H9 (cell line): ENCODE data around the gene R3HDM2. TPM values are rescaled to one million over a fixed set of nuclear protein-coding genes. Genes with fewer than 3 reads are reported as not detected.
A peak's percentile ranks its signal among the peaks of the same experiment; 100 is the strongest.

ENCODE experiments used
- DNase-seq: peaks from one replicate; pipeline ENCODE4 v3.0.0-alpha.2; 2017
- H2AFZ ChIP-seq: one replicate; pipeline ENCODE4 v1.6.1; 2013; ENCODE audit warnings: mild to moderate bottlenecking, low read length, control low read depth, moderate library complexity
- H2AK5ac ChIP-seq: 2 replicates; pipeline ENCODE4 v1.6.1; 2013; ENCODE audit warnings: low read length, control low read depth, mixed read lengths; ENCODE audit not compliant: insufficient read length
- H2BK120ac ChIP-seq: one replicate; pipeline ENCODE4 v1.6.1; 2013; ENCODE audit warnings: low read depth, mild to moderate bottlenecking, low read length, control low read depth, inconsistent platforms; ENCODE audit not compliant: poor library complexity, severe bottlenecking
- H2BK12ac ChIP-seq: 2 replicates; pipeline ENCODE4 v1.6.1; 2013; ENCODE audit warnings: low read length, control low read depth, mixed read lengths, low read depth; ENCODE audit not compliant: insufficient read length
- H2BK15ac ChIP-seq: 2 replicates; pipeline ENCODE4 v1.6.1; 2013; ENCODE audit warnings: low read depth, low read length, control low read depth
- H2BK20ac ChIP-seq: one replicate; pipeline ENCODE4 v1.6.1; 2013; ENCODE audit warnings: low read depth, mild to moderate bottlenecking, low read length, control low read depth, inconsistent platforms; ENCODE audit not compliant: poor library complexity, severe bottlenecking
- H2BK5ac ChIP-seq: 2 replicates; pipeline ENCODE4 v1.6.1; 2013; ENCODE audit warnings: low read length, control low read depth, mixed read lengths; ENCODE audit not compliant: insufficient read length
- H3K14ac ChIP-seq: 2 replicates; pipeline ENCODE4 v1.6.1; 2013; ENCODE audit warnings: low read length, control low read depth; ENCODE audit not compliant: insufficient read depth
- H3K18ac ChIP-seq: 2 replicates; pipeline ENCODE4 v1.6.1; 2013; ENCODE audit warnings: low read depth, mild to moderate bottlenecking, mixed read lengths, low read length, control low read depth; ENCODE audit not compliant: insufficient read length
- H3K23ac ChIP-seq: 2 replicates; pipeline ENCODE4 v1.6.1; 2013; ENCODE audit warnings: low read length, control low read depth, mixed read lengths, low read depth; ENCODE audit not compliant: insufficient read length
- H3K23me2 ChIP-seq: 2 replicates; pipeline ENCODE4 v1.6.1; 2013; ENCODE audit warnings: low read depth, mild to moderate bottlenecking, mixed read lengths, low read length, control low read depth; ENCODE audit not compliant: insufficient read length, poor library complexity, severe bottlenecking
- H3K27ac ChIP-seq: 2 replicates; pipeline ENCODE4 v1.5.1; 2013; ENCODE audit warnings: low read length, control low read depth, mixed read lengths, low read depth; ENCODE audit not compliant: insufficient read length
- H3K27me3 ChIP-seq: 2 replicates; pipeline ENCODE4 v1.6.1; 2013; ENCODE audit warnings: low read length, control low read depth, inconsistent platforms; ENCODE audit not compliant: insufficient read depth
- H3K4ac ChIP-seq: 2 replicates; pipeline ENCODE4 v1.6.1; 2013; ENCODE audit warnings: low read depth, mild to moderate bottlenecking, control low read depth, inconsistent platforms, low read length, moderate library complexity
- H3K4me1 ChIP-seq: 2 replicates; pipeline ENCODE4 v1.6.1; 2013; ENCODE audit warnings: low read length, control low read depth, inconsistent platforms; ENCODE audit not compliant: insufficient read depth
- H3K4me2 ChIP-seq: 2 replicates; pipeline ENCODE4 v1.6.1; 2013; ENCODE audit warnings: low read length, control low read depth, mixed read lengths; ENCODE audit not compliant: insufficient read length, insufficient read depth
- H3K56ac ChIP-seq: 2 replicates; pipeline ENCODE4 v1.6.1; 2013; ENCODE audit warnings: low read depth, mild to moderate bottlenecking, mixed read lengths, low read length, control low read depth; ENCODE audit not compliant: insufficient read length
- H3K79me1 ChIP-seq: 2 replicates; pipeline ENCODE4 v1.6.1; 2013; ENCODE audit warnings: low read depth, mild to moderate bottlenecking, moderate library complexity, low read length, control low read depth, inconsistent platforms; ENCODE audit not compliant: insufficient read depth, poor library complexity, severe bottlenecking
- H3K79me2 ChIP-seq: 2 replicates; pipeline ENCODE4 v1.6.1; 2013; ENCODE audit warnings: low read length, control low read depth, inconsistent platforms; ENCODE audit not compliant: insufficient read depth
- H3K9ac ChIP-seq: 2 replicates; pipeline ENCODE4 v1.6.1; 2013; ENCODE audit warnings: low read length, control low read depth, mixed read lengths; ENCODE audit not compliant: insufficient read length; ENCODE audit errors: extremely low read depth
- H3K9me3 ChIP-seq: one replicate; pipeline ENCODE4 v1.6.1; 2013; ENCODE audit warnings: low read depth, low read length, inconsistent platforms; ENCODE audit not compliant: control insufficient read depth
- H3T11ph ChIP-seq: one replicate; pipeline ENCODE4 v1.6.1; 2013; ENCODE audit warnings: mild to moderate bottlenecking, low read length, control low read depth, inconsistent platforms
- H4K20me1 ChIP-seq: one replicate; pipeline ENCODE4 v1.6.1; 2013; ENCODE audit not compliant: control insufficient read depth, insufficient read length, insufficient read depth
- H4K5ac ChIP-seq: 2 replicates; pipeline ENCODE4 v1.6.1; 2013; ENCODE audit warnings: low read depth, mild to moderate bottlenecking, mixed read lengths, low read length, control low read depth; ENCODE audit not compliant: insufficient read length
- H4K8ac ChIP-seq: replicated peaks from 2 replicates; pipeline ENCODE4 v1.6.1; 2013; ENCODE audit warnings: low read length, control low read depth, mixed read lengths, low read depth; ENCODE audit not compliant: insufficient read length
- H4K91ac ChIP-seq: 2 replicates; pipeline ENCODE4 v1.6.1; 2013; ENCODE audit warnings: low read depth, mild to moderate bottlenecking, moderate library complexity, mixed read lengths, low read length, control low read depth; ENCODE audit not compliant: insufficient read length
- H3K27ac Mint-ChIP-seq, 3 experiments: 2 replicates in 2 of 3; 3 replicates in 1 of 3; pipeline ENCODE4 v1.8.0; 2020 to 2021; ENCODE audit warnings: mixed read lengths in 3 of 3, mild to moderate bottlenecking in 1 of 3, moderate library complexity in 1 of 3
- H3K27me3 Mint-ChIP-seq: 2 replicates; pipeline ENCODE4 v1.8.0; 2021; ENCODE audit warnings: low read depth, mild to moderate bottlenecking, moderate library complexity, mixed read lengths
- H3K36me3 Mint-ChIP-seq, 3 experiments: 2 replicates in 2 of 3; 3 replicates in 1 of 3; pipeline ENCODE4 v1.8.0; 2020 to 2021; ENCODE audit warnings: low read depth in 3 of 3, mixed read lengths in 3 of 3; ENCODE audit not compliant: insufficient read depth in 1 of 3
- H3K4me1 Mint-ChIP-seq, 2 experiments: 2 replicates each; pipeline ENCODE4 v1.8.0; 2020; ENCODE audit warnings: mixed read lengths in 2 of 2
- H3K4me3 Mint-ChIP-seq, 2 experiments: 2 replicates in 1 of 2; 3 replicates in 1 of 2; pipeline ENCODE4 v1.8.0; 2020 to 2021; ENCODE audit warnings: mild to moderate bottlenecking in 2 of 2, mixed read lengths in 2 of 2, moderate library complexity in 1 of 2
- H3K9me3 Mint-ChIP-seq, 2 experiments: 2 replicates in 1 of 2; 3 replicates in 1 of 2; pipeline ENCODE4 v1.8.0; 2020; ENCODE audit warnings: mild to moderate bottlenecking in 2 of 2, mixed read lengths in 2 of 2, moderate library complexity in 1 of 2
- CTCF ChIP-seq: fragments of 200-600 bp; sonication (generic); conservative IDR thresholded peaks from 3 replicates; pipeline ENCODE4 v1.8.0; 2021; ENCODE audit warnings: antibody characterized with exemption, mild to moderate bottlenecking
- WGBS: extraction: QIAGEN DNeasy Blood & Tissue Kit; methylation state at CpG from one replicate; pipeline ENCODE4 v1.1.7; 2013; ENCODE audit warnings: missing lambda C conversion rate, low lambda C conversion rate, mixed read lengths; ENCODE audit not compliant: insufficient read length; ENCODE audit errors: extremely low coverage; 5-methylcytosine and 5-hydroxymethylcytosine counted together
- total RNA-seq: library from RNA; stranded (reverse); gene quantifications from 2 replicates; pipeline ENCODE4 v1.2.1, GENCODE V29; 2021

R3HDM2 gene
- total RNA-seq, 1 experiment from 2014 or later = 43.9 TPM

- no peak overlapping the region for H3K4me2 ChIP-seq
- no peak overlapping the region for H3T11ph ChIP-seq
- H3K27me3 Mint-ChIP-seq = no peaks in the 10 kb centered on the region
- H3K18ac ChIP-seq = no peak overlapping the region
- H2BK12ac ChIP-seq = no peak overlapping the region
- no peak overlapping the region for H4K5ac ChIP-seq
- H3K79me2 ChIP-seq = no peaks in the 10 kb centered on the region
- H3K4me1 ChIP-seq = no peaks in the 10 kb centered on the region
- WGBS = no CpG with 5 or more reads among the region's 7 CpGs
- no peaks in the 10 kb centered on the region for H4K20me1 ChIP-seq
- peaks cover 0 to 4% of the 10 kb centered on the region in 2 experiments; a peak in 1 of 4 replicates for H3K4me1 Mint-ChIP-seq
- H3K27me3 ChIP-seq = no peaks in the 10 kb centered on the region
- no peak overlapping the region for H2BK5ac ChIP-seq
- H3K23me2 ChIP-seq = no peaks in the 10 kb centered on the region
- H2BK120ac ChIP-seq = no peak overlapping the region
- no peak overlapping the region for H3K9ac ChIP-seq
- H3K4ac ChIP-seq = no peak overlapping the region
- DNase-seq = no peak
- no peak for TF ChIP-seq CTCF
- H3K9me3 ChIP-seq = no peaks in the 10 kb centered on the region
- no peaks in the 10 kb centered on the region for H3K9me3 Mint-ChIP-seq
- no peak overlapping the region for H3K4me3 Mint-ChIP-seq
- H4K91ac ChIP-seq = no peak overlapping the region
- H3K36me3 Mint-ChIP-seq = peaks cover 5 to 56% (median 41%) of the 10 kb centered on the region in 3 experiments; a peak in 6 of 7 replicates
- H2BK15ac ChIP-seq = no peak overlapping the region
- no peak overlapping the region for H3K14ac ChIP-seq
- no peak overlapping the region for H2AFZ ChIP-seq
- no peak overlapping the region for H2BK20ac ChIP-seq
- no peak overlapping the region for H3K23ac ChIP-seq
- no peak overlapping the region for H2AK5ac ChIP-seq
- no peaks in the 10 kb centered on the region for H3K79me1 ChIP-seq
- no peak overlapping the region for H3K27ac ChIP-seq
- H3K56ac ChIP-seq = no peak overlapping the region
- no peak overlapping the region for H4K8ac ChIP-seq
- peak overlapping the region in 1 of 3 experiments; percentile 6; a peak in 1 of 7 replicates for H3K27ac Mint-ChIP-seq
These were observed 162.6 kb downstream of the R3HDM2 start for GRCh38 chr12:57268264-57268663.
